Tibial nerve (tissue), 3 donors: ENCODE data around the gene AIFM1.

ENCODE experiments used
- POLR2A ChIP-seq, 2 donors: fragments of 450-650 bp; IDR thresholded peaks; one replicate each; pipeline ENCODE4 v1.6.1; 2017; ENCODE audit warnings: antibody characterized with exemption in 2 of 2, mild to moderate bottlenecking in 2 of 2, moderate library complexity in 2 of 2
- TF ChIP-seq, protein P1 (sequence below), 5 experiments: fragments of 200-600 bp in 3 of 5; fragments of 450-650 bp in 2 of 5; sonication (generic) in 3 of 5; IDR thresholded peaks; one replicate each; pipeline ENCODE4 v1.5.1; 2016 to 2019; ENCODE audit warnings: antibody characterized with exemption in 5 of 5, mild to moderate bottlenecking in 3 of 5, moderate library complexity in 2 of 5

DNA sequence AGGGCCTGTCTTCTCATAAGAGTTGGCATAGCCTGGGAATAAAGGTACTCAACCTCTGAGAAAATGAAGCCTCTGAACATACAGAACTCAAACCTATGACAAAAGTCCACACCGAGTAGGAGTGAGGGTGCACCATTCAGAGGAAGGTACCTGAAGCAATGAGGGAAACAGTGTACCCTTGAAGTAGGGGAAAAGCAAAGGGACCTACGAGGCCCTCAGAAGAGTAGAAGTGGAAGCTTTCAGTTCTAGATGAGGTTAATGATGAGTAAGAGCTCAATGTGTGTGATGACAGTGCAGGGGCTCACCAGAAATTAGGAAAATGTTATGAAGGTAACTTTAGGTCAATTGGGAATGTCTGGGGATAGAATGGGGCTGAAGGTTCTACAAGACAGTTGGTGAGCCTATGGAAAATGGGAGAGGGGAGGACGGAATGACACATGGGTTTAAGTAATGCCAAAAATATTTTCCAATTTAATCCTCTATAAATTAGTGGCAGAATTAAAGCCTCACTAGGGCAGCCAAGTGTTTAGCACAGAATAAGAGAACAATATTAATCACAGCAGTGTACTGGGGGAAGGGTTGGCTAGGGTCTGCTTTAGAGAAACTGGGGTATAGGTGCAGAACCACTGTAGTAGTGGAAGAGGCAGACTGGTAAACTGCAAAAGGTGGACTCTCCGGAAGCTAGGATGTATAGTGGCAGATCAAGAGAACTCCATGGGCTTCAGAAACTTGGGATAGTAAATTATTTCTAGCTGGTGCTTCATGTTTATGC, 46.0 kb upstream of the AIFM1 start:
- TF ChIP-seq, protein P1, sequence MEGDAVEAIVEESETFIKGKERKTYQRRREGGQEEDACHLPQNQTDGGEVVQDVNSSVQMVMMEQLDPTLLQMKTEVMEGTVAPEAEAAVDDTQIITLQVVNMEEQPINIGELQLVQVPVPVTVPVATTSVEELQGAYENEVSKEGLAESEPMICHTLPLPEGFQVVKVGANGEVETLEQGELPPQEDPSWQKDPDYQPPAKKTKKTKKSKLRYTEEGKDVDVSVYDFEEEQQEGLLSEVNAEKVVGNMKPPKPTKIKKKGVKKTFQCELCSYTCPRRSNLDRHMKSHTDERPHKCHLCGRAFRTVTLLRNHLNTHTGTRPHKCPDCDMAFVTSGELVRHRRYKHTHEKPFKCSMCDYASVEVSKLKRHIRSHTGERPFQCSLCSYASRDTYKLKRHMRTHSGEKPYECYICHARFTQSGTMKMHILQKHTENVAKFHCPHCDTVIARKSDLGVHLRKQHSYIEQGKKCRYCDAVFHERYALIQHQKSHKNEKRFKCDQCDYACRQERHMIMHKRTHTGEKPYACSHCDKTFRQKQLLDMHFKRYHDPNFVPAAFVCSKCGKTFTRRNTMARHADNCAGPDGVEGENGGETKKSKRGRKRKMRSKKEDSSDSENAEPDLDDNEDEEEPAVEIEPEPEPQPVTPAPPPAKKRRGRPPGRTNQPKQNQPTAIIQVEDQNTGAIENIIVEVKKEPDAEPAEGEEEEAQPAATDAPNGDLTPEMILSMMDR (IDR thresholded peaks at IDR 0.05): no peak
- no peak for TF ChIP-seq POLR2A (IDR thresholded peaks at IDR 0.05)
